Activated effector memory CD4-positive, alpha-beta T cell treated with anti-CD3 and anti-CD28 coated beads, Interleukin-2, amount 50 U/mL, for 16 hours (primary cell): Measurements from ENCODE around the gene LGALS3BP.
"Not testable (repeated sequence)": the region's sequence is repeated elsewhere in the genome, so short reads cannot be mapped to it uniquely, and the experiment has no call there.

ENCODE experiments used
- DNase-seq: peaks from one replicate; pipeline ENCODE4 v3.0.0-alpha.2; 2020

LGALS3BP gene

DNA sequence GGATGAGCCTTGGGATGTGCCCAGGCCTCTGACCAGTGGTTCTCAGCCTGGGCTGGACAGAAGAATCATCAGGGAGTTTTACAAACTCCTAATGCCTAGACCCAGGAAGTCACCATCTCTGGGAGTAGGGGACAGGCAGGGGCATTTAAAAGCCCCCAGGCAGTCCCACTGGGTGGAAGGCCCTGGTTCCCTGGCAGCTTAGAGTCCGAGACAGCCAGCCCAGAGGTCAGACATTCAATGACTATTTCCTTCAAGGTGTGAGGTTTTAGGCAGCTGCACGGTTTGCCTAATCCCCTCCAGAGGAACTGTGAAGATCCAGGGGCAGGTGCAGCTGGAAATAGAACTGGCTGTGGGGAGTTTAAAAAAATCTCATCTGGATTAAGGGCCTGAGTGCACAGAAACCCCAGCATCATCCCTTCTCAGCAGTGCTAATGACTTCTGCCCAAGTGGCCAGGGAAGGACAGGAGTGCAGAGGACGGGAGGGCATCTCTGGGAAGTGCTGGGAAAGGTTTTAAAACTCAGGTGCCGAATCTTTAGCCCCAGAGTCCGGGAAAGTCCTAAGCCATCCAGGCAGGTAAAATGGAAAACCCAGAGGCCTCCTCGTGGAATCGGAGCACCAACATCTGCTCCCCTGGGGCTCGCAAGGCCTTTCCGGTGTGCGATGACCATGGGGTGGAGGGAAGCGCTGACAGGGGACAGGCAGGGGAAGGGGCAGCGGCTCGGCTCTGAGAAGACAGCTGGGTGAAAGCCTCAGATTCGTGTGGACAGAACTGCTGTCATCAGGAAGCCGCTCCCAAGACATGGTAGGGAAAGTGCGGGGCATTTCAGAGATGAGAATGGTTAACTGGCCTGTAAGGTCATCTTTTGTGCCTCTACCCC, 1.5 kb upstream of the LGALS3BP start:
- DNase-seq, result no peak

DNA sequence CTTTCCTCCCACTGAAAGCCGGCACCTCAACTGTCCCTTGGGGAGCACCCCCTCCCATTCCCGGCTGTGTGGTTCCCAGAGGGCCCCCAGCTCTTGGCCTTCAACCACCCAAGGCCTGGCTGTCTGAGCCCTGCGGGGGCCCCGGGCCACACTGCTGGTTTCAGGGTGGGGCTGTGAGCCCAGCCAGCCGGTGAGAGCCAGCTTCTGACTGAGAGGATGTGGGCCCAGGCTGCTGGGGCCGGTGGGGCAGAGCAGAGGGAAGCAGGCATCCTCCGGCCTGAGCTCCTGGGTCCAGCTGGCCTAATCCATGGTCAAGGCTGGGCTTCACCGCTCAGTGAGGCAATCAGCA, 875 bp upstream of the LGALS3BP start:
- DNase-seq, result no peak

DNA sequence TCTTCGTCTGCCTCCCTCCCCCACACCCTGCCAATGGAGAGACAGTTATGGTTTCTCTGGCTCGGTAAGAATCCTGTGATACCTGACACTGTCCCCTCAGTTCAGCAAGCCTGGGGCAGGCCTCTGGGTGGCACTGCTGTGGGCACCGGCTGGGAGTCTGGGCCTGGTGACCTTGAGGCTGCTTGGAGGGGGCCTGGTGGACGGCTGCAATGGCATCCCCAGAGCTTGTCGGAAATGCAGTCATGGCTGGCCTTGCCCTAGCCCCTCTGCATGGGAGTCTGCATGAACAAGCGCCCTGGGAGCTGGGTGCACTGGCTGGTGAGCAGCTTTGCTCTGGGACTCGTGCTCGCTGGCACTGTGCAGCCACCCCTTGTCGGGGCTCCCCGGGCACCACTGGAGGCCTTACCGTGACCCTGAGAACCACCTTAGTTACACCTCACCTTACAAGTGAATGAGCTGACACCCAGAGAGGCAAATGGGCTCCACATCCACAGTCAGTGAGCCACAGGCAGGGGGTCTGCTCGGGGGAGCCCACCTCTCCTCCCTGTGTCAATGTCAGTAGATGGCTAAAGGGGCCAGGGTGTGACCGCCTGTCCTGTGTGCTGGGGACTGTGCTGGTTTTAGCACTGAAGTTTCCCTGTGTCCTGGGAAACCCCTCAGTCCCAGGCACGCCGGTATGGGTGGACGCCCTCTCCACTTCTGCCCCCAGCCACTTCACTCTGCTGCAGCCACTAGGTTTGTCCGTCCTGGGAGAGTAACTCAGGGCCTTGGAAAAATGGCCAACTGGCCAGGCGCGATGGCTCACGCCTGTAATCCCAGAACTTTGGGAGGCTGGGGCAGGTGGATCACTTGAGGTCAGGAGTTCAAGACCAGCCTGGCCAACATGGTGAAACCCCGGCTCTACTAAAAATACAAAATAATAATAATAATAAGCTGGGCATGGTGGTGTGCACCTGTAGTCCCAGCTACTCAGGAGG, 1.4 kb downstream of the LGALS3BP start:
- DNase-seq, result no peak

DNA sequence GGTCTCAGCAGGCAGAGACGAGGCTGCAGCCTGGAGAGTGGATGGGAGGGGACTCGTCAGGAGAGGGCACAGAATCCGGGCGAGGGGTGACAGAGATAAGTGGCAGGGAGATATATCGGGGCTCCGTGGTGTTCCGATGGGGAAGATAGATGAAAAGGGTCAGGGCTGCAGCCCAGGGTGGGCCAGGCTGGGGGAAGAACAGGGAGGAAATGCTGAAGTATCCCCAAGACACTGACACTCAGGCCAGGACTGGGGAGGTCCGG, 2.1 kb downstream of the LGALS3BP start:
- DNase-seq, result no peak

DNA sequence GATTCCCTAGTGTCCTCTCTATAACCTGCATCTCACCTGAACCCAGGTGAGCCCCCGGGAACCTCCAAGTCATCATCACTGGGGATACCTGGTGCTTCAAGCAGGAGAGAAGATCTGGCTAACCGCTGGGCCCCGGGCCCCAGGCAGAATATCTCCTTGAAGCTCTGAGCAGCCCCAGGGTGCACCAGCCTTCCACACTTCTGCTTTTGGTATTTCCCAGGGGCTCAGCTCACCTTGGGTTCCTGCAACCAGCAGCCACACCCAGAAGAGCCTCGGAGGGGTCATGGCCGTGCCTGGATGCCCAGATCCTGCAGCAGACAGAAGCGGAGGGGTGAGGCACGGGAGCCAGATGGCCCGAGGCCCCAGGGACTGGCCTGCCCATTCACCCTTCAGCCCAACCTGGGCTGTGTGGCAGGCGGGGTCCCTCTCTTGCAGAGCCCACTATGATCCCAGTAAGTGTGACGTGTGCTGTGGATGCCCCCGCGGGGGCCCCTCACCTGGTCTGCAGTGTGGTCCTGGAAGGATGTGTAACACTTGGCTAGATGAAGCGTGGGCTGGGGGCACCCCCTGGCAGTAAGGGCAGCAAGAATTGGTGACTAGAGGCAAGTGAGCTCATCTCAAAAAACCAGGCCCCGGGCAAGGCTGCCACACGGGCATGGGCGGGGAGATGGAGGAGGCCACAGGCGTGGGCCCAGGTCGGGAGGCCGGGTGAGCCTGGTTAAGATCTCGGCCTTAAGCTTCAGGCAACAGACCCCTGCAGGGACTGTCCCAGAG, 2.6 kb downstream of the LGALS3BP start:
- DNase-seq, result no peak

DNA sequence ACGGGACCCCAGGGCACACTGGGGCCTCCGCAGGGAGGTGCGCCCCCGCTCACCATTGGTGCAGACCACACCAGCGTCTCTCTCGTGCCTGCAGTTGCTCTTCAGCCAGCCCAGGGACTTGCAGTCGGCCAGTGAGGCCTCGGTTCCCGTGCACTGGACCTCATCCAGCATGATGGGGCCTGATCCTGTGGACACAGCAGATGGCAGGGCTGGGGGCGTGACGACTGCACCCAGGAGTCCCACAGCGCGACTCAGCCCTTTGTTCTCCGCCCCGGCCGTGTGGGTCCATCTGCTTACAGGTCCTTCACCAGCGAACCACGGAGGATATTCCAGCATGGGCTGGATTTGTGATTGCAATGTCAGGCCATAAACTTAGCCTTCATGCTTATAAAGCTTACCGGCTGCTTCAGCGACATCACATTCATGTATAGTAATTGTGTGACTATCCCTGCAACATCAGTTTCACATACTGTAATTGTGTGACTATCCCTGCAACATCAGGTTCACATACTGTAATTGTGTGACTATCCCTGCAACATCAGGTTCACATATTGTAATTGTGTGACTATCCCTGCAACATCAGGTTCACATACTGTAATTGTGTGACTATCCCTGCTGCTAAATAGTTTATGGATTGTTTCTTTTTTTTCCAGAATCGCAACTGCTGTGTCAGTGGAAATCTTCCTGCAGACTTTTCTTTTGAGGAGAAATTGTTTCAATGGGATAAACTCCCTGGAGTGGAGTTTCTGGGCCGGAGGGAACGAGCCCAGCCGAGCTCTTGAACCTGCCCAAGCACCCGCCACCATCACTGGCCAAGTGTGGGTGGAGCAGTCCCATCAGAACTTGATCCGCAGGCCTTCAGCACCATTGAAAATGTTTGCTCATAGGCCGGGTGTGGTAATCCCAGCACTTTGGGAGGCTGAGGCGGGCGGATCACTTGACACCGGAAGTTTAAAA, 4.8 kb downstream of the LGALS3BP start:
- no peak for DNase-seq

DNA sequence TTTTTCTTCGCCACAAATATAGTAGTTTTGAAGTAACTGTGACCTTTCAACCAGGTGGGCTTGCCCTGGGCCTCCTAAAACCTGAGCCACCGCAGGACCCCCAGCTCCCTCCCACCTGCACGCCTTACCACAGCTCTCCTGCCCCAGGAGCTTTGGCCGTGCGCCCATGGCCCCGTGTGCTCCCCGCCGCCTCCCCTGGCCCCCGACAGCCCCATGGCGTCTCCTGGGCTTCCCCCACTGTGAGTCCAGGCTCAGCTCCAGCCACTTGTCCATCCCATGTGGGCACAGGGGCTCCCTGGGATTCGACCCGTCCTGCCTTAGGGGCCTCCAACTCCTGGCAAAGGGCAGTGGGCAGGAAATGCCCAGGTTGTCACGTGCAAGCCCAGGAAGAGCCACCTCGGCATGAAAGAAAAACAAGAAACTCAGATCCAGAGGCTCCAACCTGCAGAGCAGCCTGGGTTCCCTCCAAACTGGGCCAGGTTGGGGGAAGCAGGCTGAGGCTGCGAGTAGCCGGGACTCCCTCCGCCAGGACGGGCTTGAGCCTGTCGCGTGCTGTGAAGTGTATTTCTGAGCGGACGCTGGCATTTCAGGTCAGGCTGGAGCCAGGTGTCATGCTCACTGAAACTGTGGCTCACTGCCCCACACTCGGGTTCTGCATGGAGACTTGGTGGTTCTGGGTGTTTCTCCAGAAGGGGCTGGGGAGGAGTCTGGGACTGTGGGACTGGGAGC, 5.8 kb downstream of the LGALS3BP start:
- no peak for DNase-seq

DNA sequence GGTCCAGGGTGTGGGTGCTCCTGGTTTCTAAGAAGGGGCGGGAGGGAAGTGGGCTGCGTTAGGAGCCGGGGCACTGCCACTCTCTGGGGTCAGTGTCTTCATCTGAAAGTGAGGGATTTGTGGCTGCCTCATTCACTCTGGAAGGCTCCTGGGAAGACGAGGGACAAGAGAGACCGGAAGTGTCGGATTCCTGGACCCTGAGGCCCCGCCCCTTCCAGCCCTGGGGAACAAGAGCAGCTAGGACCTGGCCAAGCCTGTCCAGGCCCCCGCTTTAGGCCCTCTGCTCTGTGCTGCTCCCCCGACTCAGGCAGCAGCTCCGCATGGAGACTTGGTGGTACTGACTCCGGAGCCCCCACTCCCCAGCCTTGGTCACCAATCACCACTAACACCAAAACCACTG, 6.5 kb downstream of the LGALS3BP start:
- no peak for DNase-seq

DNA sequence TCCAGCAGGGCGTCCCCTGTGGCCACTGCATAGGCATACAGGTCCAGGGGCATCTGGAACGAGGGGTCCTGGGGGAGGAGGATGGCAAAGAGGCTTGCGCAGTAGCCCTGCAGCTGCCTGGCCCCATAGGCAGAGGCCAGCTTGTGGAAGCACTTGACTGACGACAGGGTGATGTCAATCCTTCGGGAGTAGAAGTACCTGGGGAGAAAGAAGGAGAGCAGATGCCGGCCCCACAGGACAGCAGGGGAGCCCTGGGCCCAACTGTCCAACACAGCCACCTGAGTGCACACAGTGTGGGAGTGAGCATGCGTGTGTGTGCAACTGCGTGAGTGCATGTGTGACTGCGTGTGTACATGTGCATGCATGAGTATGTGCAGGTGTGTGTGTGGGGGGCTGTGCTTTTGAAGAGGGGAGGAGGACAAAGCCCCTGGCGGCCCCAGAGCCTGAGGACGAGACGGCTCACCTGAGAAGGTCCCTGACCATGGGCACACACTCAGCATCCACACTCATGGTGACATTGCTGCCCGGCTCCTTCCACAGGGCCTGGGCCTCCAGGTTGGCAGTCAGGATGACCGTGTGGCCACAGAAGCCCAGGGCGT, 7.1 kb downstream of the LGALS3BP start:
- DNase-seq, result no peak

DNA sequence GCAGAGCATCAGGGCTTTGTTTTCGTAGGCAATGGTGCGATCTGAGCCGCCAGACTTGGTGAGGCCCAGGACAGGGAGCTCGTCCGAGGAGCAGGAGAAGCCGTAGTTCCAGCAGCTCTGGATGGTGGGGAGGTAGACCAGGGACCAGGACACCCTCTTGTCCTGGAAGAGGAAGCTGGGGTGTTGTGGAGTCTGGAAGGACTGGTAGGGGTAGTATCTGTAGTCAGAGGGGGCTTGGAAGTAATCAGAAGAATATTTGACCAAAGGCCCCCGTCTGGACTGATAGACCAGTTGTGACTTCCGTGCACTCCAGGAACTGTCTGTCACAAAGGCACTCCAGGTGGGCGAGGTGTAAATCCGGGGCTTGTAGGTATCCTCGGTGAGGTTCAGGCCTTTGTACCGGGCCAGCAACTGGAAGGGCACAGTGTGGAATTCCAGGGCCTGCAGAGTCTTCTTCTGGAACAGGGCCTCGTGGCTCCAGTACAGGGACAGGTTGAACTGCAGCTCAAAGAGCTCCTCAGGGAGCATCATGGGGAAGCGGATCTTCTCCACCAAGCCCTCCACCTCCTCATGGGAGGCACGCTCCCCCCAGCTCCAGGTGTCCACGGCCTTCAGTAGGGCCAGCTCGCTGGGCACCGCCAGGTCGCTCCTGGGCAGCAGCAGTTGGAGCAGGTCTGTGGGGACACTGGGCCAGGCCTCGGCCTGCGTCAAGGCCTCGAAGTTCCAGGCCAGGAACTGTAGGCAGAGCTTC, 7.8 kb downstream of the LGALS3BP start:
- no peak for DNase-seq

DNA sequence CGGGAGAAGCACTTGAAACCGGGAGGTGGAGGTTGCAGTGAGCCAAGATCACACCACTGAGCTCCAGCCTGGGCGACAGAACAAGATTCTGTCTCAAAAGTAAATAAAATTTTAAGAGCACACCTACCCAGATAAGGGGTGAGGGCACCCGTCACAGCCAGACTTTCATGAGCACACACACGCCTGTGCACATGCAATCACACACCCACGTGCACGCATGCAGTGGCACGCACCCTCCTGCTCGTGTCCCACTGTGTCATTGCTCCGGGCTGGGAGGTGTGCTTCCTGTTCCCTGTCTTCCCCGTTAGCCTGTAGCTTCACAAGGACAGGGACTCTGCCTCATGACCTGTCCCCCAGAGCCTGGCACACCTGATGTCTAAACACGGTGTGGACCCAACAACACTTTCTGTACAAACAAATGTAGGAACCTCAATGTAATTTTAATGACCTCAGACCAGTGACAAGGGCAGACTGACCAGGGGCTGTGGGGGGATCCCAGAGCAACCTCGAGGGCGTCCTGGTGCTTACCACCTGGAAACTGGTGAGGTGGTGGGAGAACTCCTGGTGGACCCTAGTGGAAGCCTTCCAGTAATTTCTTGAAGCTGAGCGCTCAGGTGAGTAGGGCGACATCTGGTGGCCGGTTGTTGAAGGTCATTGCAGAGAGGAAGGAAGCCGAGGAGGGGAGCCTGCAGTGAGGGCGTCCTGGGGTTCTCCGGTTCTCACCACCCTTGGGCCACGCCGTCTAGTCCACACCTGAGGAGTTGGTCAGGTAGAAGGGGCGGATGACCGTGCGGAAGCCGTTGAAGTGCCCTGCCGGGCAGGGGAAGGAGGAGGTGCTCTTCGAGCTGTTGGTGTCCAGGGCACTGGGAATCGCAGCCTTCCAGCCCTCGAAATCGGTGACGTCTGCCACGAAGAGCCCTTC, 8.6 kb downstream of the LGALS3BP start:
- peak; percentile 92 for DNase-seq

DNA sequence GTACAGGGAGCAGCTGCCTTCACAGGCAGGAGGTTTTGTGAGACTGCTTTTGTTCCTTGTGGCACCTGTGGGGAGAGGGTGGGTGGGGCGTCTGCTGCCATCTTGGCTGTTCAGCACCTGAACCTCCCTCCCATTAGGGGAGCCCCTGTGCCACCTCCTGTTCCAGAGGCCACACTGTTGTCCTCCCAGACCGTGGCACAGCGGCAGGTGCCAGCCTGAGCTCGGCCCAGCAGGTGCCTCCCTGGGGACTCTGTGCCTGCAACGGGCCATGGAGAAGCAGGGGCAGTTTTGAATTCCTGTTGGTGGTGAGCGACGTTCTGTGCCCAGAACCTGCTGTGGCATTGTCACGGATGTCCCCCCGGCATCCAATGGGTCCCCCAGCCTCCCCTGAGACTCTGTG, 9.9 kb downstream of the LGALS3BP start:
- DNase-seq, result no peak

DNA sequence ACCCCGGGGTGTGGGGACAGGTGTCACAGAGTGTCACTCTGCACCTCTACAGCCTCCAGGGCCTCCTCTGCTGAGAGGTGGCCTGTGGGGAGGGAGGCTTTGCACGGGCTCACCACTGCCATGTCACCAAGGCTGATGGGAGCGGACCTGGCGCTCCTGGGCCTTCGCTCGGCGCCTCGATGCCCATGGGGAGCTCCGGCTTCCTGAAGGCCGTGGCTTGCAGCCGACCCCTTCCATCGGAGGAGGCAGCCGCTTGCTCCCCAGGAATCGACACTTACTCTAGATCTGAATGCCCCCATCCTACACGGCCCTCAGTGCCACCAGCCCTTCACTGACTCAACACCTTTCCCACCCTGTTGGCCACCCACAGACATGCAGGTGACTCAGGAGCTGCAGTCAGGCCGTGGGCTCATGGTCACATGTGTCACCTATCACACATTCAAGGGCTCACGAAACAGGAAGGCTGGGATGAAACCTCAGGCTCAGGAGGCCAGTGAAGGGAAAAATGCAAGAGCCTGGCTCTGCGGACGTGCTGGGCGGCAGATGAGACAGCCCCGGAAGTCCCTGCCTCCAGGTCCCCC, 11.9 kb downstream of the LGALS3BP start:
- no peak for DNase-seq

DNA sequence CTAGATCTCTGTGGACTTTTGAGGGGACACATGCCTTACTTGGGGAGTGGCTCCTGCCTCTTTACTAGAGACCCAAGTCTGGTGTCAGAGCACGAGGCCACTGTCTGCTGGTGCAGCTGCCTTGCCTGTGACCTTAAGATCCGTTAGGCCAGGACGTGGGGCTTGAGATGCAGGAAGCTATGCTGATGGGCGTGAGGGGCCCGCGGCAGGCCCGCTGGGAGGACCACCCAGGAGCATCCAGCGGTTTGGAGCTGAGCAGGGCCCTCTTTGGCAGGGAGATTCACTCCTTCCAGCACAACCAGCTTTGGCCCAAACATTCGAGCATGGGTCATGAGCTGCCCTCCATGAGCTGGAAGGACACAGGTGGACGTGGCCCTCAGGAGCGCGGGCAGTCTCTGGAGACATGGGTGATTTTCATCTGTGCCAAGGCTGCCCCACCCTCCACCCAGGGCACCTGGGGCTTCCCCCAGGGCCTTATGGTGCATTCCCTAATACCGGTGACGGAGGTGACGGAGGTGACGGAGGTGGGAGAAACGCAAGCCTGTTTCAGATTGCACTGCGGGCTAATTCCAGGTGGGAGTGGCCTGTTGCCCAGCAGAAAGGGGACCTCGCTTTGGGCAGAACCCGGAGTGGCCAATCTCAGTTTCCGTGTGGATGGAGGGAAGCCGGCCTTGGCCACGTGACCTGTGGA, 12.7 kb downstream of the LGALS3BP start:
- DNase-seq, result no peak

DNA sequence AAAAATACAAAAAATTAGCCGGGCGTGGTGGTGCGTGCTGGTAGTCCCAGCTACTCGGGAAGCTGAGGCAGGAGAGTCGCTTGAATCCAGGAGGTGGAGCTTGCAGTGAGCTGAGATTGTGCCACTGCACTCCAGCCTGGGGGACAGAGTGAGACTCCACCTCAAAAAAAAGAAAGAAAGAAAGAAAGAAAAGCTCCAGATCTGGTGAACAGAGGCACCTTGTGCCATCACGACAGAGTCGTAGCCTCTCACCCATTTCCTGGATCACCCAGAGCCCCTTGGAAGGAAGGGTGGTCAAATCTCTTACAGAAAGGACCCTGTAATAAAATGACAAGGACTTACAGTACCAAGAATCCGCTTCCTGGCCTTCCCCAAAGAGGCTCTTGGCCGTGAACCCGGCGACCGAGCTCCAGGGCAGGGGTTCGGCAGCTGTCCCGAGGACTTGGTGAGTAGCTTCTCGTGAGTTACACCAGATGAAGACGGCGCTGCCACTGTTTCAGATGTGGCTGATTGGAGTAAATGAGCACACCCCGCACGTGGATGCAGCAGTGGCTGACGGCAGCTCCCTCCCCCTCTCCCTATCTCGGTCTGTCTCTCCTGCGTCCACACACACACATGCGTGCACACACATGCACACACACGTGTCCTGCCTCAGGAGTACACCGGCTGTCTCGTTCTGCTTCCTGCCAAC, 13.5 kb downstream of the LGALS3BP start:
- DNase-seq, result no peak

DNA sequence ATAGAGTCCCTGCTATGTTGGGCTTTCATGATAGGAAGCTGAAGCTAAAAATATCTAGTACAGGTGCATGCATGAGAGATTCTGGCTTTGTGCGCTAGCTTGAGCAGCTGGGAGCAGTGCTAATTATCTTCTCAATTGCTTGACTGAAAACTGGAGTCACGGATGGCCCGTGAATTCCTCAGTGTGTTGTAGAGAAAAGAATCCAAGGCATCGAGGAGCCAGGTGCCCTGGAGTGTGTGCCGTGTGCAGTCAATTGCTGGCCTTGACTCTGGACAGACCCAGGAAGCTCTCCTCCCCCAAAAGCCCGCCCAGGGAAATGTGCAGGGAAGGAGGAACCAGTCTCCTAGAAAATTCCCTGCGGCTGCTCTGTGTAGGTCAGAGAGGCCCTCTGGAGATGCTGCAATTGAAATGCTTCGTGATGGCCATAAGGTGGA, 14.2 kb downstream of the LGALS3BP start:
- DNase-seq, result no peak

DNA sequence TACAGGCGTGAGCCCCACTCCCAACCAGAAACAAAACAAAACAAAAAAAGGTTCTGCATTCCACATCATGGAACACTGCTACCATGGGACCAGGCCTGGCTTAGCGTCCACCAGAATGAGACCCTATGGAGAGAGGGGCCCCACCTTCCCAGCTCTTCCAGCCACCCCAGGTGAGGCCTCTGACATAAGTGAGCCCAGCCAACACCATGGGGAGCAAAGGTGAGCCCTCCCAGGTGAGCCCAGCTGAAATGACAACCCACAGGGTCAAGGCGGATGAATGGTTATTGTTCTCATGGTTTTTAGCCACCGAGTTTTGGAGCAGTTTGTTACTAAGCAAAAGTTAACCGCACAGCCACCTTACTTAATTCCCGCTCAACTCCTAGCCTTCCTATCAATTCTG, 16.3 kb downstream of the LGALS3BP start:
- no peak for DNase-seq

DNA sequence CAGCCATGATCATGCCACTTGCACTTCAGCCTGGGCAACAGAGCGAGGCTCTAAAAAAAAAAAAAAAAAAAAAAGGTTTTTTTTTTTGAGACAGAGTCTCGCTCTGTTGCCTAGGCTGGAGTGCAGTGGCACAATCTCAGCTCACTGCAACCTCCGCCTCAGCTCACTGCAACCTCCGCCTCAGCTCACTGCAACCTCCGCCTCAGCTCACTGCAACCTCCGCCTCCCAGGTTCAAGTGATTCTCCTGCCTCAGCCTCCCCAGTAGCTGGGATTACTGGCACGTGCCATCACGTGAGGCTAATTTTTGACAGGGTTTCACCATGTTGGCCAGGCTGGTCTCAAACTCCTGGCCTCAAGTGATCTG, 16.8 kb downstream of the LGALS3BP start:
- DNase-seq, result not testable (repeated sequence)
